Skin of body (tissue), 2 donors: ENCODE data around the gene NUP62. TPM values are rescaled to one million over a fixed set of nuclear protein-coding genes. Genes with fewer than 3 reads are reported as not detected.
"Not testable (repeated sequence)": the region's sequence is repeated elsewhere in the genome, so short reads cannot be mapped to it uniquely, and the experiment has no call there.

Source experiments
- DNase-seq: peaks from one replicate; lab custom pipeline; 2025; lab: John Stamatoyannopoulos, UW
- total RNA-seq: library from RNA; depleted of rRNA; stranded (reverse); fragments of >200 nt; gene quantifications from one replicate; pipeline ENCODE4 v1.2.3, GENCODE V29; 2014

The NUP62 gene
- total RNA-seq, 1 donor from 2014 or later: 19.0 TPM

GRCh38 chr19:49925486-49925885, 3.8 kb downstream of the NUP62 start:
- no peak for DNase-seq

GRCh38 chr19:49924881-49925210, 4.5 kb downstream of the NUP62 start:
- not testable (repeated sequence) for DNase-seq

- no peak for DNase-seq
Measured at GRCh38 chr19:49924004-49924880, 5.1 kb downstream of the NUP62 start.

- DNase-seq: no peak
Measured at GRCh38 chr19:49923055-49924003, 6.0 kb downstream of the NUP62 start.

- no peak for DNase-seq
Measured at GRCh38 chr19:49921871-49922795, 7.2 kb downstream of the NUP62 start.

DNA sequence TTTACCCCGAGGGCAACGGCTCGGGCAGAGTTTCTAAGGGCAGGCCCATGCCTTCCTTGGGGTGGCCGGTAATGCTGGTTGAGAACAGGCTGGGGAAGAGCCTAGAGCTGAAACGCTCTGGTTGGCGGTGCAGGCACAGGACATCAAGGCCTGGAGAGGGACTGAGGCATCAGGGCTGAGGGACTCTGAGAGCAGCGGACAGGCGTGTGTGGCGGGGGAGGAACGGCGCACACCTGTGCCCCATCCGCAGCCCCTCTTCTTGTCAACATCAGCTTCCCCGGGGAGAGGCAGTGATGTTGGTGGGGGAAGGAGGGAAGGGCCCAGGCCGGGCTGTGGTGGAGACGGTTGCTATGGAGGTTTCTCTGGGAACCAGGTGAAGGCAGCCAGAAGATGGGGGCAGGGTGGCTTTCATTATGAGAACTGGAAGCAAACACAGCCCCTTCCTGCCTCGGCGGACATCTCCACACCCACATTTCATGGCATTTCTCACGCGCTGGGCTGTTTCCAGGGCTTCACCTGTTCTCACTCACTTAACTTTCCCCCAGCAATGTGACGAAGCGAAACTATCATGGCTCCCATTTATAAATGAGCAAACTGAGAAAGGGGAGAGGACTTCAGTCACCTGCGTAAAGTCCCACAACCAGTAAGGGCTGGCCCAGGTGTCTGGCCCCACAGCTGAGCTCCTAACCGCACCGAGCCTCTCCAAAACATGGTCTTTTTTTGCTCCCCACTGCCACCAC, 8.5 kb downstream of the NUP62 start:
- DNase-seq: no peak

DNA sequence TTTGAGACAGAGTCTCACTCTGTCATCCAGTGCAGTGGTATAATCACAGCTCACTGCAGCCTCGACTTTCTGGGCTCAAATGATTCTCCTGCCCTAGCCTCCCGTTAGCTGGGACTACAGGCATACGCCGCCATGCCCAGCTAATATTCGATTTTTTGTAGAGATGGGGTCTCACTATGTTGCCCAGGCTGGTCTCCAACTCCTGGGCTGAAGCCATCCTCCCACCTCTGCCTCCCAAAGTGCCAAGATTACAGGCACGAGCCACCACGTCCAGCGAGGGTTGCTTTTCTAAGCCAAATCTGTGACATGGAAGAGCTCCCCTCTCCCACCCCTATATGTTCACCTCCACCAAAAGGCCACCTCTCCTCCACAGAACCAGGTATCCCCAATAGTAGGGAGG, 11.2 kb downstream of the NUP62 start:
- DNase-seq: no peak

DNA sequence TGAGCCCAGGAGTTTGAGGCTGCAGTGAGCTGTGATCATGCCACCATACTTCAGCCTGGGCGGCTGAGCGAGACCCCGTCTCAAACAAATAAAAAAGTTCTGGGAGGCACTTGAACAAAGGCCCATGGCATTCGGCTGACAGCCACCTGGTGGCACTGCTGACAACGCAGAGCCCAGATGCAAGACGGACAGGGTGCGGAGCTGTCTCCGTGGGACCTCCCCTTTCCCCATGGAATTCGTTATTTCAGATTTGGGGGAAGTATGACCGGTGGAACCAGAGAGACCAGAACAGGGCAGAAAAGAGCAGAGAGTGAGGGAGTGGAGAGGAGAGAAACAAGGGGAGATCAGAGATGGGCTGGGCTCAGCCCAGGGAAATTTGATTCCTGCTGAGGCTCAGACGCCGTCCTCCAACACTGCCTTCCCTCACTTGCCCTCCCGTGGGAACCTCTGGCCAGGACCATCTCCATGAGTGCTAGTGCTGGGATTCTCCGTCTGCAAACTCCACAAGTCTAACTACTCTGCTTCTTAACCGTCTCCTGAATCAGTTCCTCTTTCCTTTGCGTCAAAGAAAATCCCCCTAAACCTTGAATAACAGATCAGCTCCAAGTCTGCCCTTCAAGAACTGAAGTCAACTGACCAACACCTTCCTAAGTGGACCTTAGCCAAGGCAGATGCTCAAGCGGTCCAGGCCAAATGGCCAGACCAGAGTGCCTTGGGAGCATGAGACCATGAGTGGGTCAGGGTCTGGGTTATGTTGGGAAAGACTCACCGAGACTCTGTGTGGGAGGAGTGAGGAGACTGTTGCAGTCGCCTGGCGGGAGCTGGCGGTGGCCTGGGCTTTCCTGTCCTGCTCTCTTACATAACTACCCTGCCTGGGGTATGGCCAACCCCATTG, 12.2 kb downstream of the NUP62 start:
- DNase-seq: no peak

- no peak for DNase-seq
Measured at GRCh38 chr19:49915271-49915670, 14.0 kb downstream of the NUP62 start.

DNA sequence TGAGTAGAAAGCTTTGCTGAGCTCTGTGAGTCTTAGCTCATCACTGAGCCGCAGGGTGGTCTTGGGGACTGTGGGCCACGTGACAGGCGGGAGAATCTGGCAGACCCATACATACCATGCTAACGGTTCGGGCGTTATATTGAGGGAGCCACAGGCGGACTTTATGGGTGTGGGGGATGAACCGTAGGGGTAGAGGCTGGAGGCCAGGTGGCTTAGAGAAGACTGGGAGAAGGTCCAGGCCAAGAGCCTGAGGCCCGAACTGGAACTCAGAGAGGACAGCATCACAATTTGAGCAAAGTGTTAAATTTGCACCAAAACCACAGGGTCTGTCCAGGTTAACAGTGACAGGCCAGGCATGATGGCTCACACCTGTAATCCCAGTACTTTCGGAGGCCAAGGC, 15.6 kb downstream of the NUP62 start:
- no peak for DNase-seq

DNA sequence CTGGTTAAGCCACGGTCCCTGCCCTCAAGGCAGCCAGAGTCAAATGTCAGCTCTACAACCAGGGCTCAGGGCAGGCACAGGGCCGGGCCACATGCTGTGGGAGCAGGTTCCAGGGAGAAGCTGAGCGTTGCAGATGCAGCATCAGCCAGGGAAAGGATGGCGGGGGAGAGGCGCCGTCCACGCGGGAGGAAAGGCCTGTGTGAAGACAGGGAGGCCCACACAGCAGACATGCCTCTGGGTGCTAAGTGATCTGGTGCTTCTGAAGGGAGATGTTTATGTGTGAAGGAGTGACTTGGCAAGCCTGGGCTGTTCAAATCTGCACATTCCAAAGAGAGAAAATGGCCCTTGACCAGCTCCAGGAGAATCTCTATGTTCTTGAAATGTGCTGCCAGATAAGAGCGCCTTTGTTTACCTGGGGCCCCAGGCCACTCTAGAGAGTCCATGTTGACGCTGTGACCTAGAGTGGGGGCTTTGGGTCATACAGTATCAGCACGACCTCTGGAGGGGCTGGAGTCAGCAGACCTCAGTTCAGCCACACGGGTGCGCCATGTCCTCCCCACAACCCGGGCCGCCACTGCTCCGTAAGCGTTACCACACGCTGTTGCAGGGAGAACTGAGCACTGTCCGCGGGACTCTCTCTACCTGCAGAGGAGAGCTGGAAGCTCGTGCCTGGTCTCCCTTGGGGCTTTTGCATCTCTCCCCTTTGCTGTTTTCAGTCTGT, 16.2 kb downstream of the NUP62 start:
- DNase-seq: no peak

GRCh38 chr19:49911381-49912145, 17.7 kb downstream of the NUP62 start:
- no peak for DNase-seq

- no peak for DNase-seq
Measured at GRCh38 chr19:49910179-49910578, 19.1 kb downstream of the NUP62 start.

DNA sequence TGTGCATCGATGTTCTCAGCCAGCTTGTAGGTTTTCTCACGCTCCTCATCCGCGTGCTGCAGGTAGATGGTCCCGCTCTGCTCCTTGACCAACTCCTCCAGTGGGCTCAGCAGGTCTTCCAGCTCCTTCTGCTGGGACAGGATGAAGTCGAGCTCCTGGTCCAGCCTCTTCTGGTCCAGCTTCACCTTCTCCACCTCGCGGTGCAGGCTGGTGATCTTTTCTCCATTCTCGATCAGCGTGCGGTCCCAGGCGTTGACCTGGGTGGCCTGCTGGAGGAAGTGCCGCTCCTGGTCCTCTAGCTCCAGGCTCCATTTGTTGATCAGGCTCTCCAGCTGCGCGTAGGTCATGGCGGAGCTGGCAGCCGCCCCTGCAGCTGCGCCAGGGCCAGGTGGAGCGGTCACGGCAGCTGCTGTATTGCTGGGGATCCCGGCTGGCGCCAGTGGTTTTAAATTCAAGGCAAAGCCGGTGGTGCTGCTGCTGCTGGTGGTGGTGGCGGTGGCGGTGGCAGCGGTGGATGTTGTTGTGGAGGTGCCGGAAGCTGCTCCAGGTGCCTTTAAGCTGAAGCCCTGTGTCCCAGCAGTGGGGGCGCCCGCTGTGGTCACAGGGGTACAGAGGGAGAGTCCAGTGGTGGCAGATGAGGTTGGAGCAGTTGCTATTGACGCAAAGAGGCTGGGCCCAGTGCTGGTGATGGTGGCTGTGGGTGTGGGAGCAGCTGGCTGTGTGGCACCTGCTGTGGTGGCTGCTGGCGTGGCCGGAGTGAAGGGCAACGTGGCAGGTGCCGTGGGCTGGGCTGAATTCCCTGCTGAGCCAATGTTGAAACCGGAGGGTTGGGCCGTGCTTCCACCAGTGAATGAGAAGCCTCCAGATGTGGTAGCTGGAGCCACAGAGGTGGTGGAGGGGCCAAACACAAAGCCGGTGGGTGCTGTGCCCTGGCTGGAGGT, 20.6 kb downstream of the NUP62 start:
- DNase-seq: no peak

GRCh38 chr19:49907745-49908446, 21.4 kb downstream of the NUP62 start:
- DNase-seq: no peak

DNA sequence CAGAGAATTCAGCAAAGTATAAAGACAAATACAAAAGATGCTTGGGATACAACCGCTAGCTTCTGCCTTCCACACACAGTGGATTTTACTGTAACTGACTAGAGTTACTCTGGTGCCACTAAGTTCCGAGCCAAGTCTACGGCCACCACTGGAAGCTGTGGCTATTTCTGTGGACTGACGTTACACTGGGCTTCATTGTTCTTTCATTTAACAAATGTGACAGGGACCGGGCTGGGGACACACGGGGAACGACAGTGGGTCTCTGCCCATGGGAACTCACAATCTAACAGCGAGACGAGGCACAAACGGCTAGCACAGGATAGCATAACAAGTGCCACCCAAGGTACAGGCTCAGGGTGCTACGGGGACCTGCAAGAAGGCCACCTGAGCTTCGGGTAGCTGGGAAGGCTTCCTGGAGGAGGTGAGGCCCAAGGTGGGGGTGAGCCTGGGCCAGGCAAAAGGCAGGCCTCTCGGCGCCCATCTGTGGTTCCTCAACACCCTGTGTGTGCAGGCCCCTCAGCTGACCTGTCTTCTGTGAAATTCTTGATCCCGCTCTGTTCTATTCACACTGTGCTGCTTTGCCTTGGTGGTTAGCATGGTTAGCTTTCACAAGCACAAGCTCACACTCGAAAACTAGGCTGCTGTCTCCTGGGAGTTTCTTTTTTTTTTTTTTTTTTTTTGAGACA, 22.3 kb downstream of the NUP62 start:
- no peak for DNase-seq
